Coronary artery (tissue), 2 donors: ENCODE measurements around the gene GK2.

Experiments
- DNase-seq: peaks from one replicate; pipeline ENCODE4 v3.0.0-alpha.2; 2017; ENCODE audit warnings: low spot score
- H3K27ac ChIP-seq, 2 donors: fragments of 200-600 bp; sonication (generic); one replicate each; pipeline ENCODE4 v1.5.1; 2016 to 2019
- H3K4me3 ChIP-seq: fragments of 200-600 bp; sonication (generic); 2 replicates; pipeline ENCODE4 v1.5.1; 2016; ENCODE audit warnings: mild to moderate bottlenecking, moderate library complexity
- TF ChIP-seq, protein P1 (sequence below): fragments of 200-600 bp; sonication (generic); IDR thresholded peaks from one replicate; pipeline ENCODE4 v1.5.1; 2019; ENCODE audit warnings: antibody characterized with exemption

Gene GK2

DNA sequence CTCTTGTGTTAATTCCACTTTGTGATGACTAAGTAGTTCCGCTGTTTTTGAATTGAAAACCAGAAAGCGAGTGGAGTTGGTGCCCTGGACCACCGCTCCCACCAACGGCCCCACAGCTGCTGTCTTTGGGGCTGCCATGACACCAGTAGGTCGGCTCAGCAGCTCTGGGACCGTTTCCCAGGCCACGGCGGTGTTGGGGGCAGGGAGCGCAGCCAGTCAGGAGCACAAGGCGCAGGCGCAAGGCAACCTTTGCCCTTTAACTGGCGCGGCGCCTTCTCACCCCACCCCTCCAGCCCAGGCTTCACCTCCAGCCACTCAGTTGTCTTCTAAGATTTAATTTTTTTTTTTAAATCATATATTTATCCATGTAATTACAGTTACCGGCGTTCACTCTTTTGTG lies at the start of gene GK2:
Gene GK2 (minus strand): TSS at position 166 of the 400 bp plus-strand sequence. CDS start 28 bp downstream, at position 138.
- no peak within 1 kb of the TSS for H3K4me3 ChIP-seq
- H3K27ac ChIP-seq, result no peak within 1 kb of the TSS
- DNase-seq, result no peak
- TF ChIP-seq, protein P1, sequence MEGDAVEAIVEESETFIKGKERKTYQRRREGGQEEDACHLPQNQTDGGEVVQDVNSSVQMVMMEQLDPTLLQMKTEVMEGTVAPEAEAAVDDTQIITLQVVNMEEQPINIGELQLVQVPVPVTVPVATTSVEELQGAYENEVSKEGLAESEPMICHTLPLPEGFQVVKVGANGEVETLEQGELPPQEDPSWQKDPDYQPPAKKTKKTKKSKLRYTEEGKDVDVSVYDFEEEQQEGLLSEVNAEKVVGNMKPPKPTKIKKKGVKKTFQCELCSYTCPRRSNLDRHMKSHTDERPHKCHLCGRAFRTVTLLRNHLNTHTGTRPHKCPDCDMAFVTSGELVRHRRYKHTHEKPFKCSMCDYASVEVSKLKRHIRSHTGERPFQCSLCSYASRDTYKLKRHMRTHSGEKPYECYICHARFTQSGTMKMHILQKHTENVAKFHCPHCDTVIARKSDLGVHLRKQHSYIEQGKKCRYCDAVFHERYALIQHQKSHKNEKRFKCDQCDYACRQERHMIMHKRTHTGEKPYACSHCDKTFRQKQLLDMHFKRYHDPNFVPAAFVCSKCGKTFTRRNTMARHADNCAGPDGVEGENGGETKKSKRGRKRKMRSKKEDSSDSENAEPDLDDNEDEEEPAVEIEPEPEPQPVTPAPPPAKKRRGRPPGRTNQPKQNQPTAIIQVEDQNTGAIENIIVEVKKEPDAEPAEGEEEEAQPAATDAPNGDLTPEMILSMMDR, result no peak

DNA sequence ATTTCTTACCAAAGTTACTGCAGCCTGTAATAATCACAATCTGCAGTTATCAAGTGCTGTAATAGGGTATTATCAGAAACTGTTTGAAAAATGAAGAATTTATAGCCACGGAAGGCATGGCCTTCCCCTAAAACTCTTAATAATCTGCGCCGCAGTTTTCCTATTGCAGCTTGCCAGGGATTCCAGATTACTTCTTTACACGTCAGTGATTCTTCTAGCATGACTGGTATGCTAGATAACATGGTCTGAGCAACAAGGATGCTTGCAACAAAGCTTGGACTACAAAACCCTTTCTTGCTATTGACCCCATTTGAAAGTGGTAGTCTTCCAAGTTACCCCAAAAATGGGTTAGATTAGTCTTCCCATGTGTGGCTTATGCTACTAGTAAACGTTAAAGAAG lies 47.2 kb upstream of the GK2 start:
- no peak for DNase-seq
- TF ChIP-seq, protein P1, result no peak
- Histone ChIP-seq H3K27ac (no peak overlapping the region), H3K4me3 (no peak overlapping the region)

DNA sequence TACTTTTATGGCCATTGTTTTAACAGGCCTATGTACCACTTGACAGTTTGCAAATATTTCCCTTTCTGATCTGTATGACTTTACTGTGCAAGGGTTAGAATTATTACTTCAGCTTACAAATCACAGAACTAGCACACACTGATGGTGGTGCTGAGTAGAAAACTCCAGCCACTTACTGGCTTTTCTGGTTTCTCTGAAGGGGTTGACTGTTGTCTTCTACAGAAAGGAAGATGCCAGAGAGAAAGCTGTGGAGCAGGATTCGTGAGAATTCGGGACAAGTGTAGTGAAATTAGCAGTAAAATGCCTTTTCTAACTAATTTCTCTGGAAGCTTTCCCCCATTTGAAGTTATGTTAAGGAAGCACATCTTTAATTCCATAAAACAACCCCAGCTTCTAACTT lies 46.6 kb upstream of the GK2 start:
- Histone ChIP-seq H3K27ac (no peak overlapping the region), H3K4me3 (no peak overlapping the region)
- DNase-seq, result no peak
- TF ChIP-seq, protein P1, result no peak

DNA sequence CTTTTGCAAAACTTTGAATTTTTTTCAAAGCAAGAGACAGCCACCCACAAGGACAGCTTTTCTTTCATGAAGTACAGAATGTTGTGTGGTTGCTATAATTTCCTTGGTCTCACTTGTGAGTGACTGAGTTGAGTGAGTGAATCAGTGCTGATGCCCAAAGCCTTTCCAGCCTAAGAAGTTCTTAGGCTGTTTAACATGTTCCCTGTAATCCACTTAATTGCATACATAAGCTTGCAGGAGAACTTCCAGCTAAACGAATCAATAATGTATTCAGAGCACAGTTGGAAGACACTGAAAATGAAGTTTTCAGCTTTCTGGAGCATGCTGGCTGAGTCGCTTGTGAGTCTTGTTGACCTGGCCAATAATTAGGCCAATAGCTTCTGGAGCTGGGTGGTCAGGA lies 42.0 kb upstream of the GK2 start:
- TF ChIP-seq, protein P1, result no peak
- Histone ChIP-seq H3K27ac (no peak overlapping the region), H3K4me3 (no peak overlapping the region)
- DNase-seq, result no peak

DNA sequence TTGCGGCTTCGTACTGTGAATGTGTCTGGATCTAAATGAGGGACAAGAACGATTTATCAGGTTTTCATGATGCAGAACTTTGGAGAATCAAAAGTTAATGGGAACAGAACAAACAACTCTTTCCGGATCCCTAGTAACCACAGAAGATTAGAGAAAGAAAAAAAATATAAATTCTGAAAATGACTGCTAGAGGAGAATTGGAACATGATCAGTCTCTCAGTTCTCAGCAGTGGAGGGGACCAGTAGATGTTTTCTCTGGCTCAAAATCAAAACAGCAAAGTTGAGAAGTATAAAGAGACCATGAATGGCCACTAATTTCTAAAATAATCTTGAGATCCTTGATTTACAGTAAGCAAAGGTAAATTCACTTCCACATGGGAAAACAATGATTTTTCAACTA lies 38.1 kb upstream of the GK2 start:
- Histone ChIP-seq H3K27ac (no peak overlapping the region), H3K4me3 (no peak overlapping the region)
- DNase-seq, result no peak
- TF ChIP-seq, protein P1, result no peak

DNA sequence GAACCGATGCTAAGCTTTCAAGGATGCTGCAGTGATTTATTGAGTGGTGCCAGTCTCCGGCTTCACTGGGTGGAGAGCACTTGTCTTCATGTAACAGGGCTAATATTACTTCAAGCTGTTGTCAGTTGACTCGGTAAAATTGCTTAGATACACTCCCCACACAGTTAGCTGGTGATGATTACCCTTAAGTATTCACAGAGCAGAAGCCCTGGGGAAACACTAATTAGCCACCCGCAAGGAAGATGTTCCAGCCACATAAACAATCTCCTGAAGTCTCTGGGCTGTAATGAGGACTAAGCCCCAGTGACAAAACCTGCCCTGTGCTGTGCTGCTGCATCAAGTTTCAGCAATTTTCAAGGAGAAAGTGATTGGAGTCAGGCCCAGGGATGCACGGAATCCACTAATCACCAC lies 37.3 kb upstream of the GK2 start:
- DNase-seq, result no peak
- no peak overlapping the region for H3K4me3 ChIP-seq
- TF ChIP-seq, protein P1, result no peak
- H3K27ac ChIP-seq, result no peak overlapping the region

DNA sequence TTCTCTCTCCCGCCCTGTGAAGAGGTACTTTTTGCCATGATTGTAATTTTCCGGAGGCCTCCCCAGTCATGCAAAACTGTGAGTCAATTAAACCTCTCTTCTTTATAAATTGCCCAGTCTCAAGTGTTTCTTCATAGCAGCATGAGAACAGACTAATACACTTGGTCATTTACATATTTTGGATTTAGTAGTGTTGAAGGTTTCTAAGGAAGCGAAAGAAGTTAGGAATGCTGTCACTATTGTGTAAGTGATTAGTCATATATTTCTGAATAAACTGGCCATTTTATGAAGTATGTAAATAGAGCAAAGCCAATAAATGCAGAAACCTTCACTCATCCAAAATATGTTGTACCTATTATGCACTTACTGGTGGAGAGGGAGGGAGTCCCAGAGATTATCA lies 34.4 kb upstream of the GK2 start:
- no peak for DNase-seq
- no peak overlapping the region for H3K27ac ChIP-seq
- TF ChIP-seq, protein P1, result no peak
- H3K4me3 ChIP-seq, result no peak overlapping the region
